ENCODE measurements around the gene ZCCHC7.

ZCCHC7 gene

GRCh38 chr9:37127018-37127417 lies 6.6 kb downstream of the ZCCHC7 start:
- Histone ChIP-seq H3K79me2 (ENCODE audit: insufficient read depth, low read length) (peaks cover 78% of the 10 kb centered on the region), H2AFZ (ENCODE audit: low read depth, low read length) (no peak overlapping the region), H3K4me3 (ENCODE audit: low read depth in 1 of 2, low read length in 2 of 2) (no peak overlapping the region), H4K20me1 (ENCODE audit: insufficient read depth, low read length) (peaks cover 4% of the 10 kb centered on the region; the same call in 1 of the 2 replicates), H3K27me3 (ENCODE audit: insufficient read depth, low read length, poor library complexity) (no peaks in the 10 kb centered on the region), H3K9me3 (ENCODE audit: insufficient read depth, low read length, severe bottlenecking) (no peaks in the 10 kb centered on the region), H3K36me3 (ENCODE audit: insufficient read depth, low read length) (peaks cover 27% of the 10 kb centered on the region), H3K27ac (ENCODE audit: low read length) (no peak overlapping the region), H3K4me2 (ENCODE audit: insufficient read depth, low read length) (peak overlapping the region; percentile 18; the same call in 1 of the 2 replicates), H3K4me1 (ENCODE audit: insufficient read depth, low read length) (peaks cover 14% of the 10 kb centered on the region), H3K9ac (ENCODE audit: low read depth, low read length) (no peak overlapping the region)
- DNase-seq (no peak), ATAC-seq (ENCODE audit: insufficient read depth, low read depth) (no peak)
- TF ChIP-seq EZH2 (IDR thresholded peaks at IDR 0.05; ENCODE audit: borderline replicate concordance, low read depth, low read length, severe bottlenecking), result no peak
- TF ChIP-seq CTCF (IDR thresholded peaks at IDR 0.05; ENCODE audit: borderline replicate concordance, extremely low read depth, low read length, poor library complexity, severe bottlenecking), result no peak

GRCh38 chr9:37128051-37128450 lies 7.7 kb downstream of the ZCCHC7 start:
- no peak overlapping the region for H3K4me2 ChIP-seq (ENCODE audit: insufficient read depth, low read length)
- H2AFZ ChIP-seq (ENCODE audit: low read depth, low read length), result no peak overlapping the region
- H3K9me3 ChIP-seq (ENCODE audit: insufficient read depth, low read length, severe bottlenecking), result no peaks in the 10 kb centered on the region
- 0 out of 2 replicates have a peak, but pooled peaks cover 4% of the 10 kb centered on the region for H4K20me1 ChIP-seq (ENCODE audit: insufficient read depth, low read length)
- no peak for TF ChIP-seq EZH2 (IDR thresholded peaks at IDR 0.05; ENCODE audit: borderline replicate concordance, low read depth, low read length, severe bottlenecking)
- TF ChIP-seq CTCF (IDR thresholded peaks at IDR 0.05; ENCODE audit: borderline replicate concordance, extremely low read depth, low read length, poor library complexity, severe bottlenecking), result no peak
- H3K9ac ChIP-seq (ENCODE audit: low read depth, low read length), result no peak overlapping the region
- H3K4me3 ChIP-seq (ENCODE audit: low read depth in 1 of 2, low read length in 2 of 2), result no peak overlapping the region
- H3K27me3 ChIP-seq (ENCODE audit: insufficient read depth, low read length, poor library complexity), result no peaks in the 10 kb centered on the region
- H3K79me2 ChIP-seq (ENCODE audit: insufficient read depth, low read length), result peaks cover 74% of the 10 kb centered on the region
- H3K27ac ChIP-seq (ENCODE audit: low read length), result no peak overlapping the region
- peaks cover 37% of the 10 kb centered on the region for H3K36me3 ChIP-seq (ENCODE audit: insufficient read depth, low read length)
- ATAC-seq (ENCODE audit: insufficient read depth, low read depth), result no peak
- no peak for DNase-seq
- H3K4me1 ChIP-seq (ENCODE audit: insufficient read depth, low read length), result peaks cover 4% of the 10 kb centered on the region

GRCh38 chr9:37134166-37134565 lies 13.8 kb downstream of the ZCCHC7 start:
- no peak overlapping the region for H2AFZ ChIP-seq (ENCODE audit: low read depth, low read length)
- no peaks in the 10 kb centered on the region for H3K9me3 ChIP-seq (ENCODE audit: insufficient read depth, low read length, severe bottlenecking)
- H3K36me3 ChIP-seq (ENCODE audit: insufficient read depth, low read length), result peaks cover 20% of the 10 kb centered on the region; the same call in 1 of the 2 replicates
- peaks cover 49% of the 10 kb centered on the region for H3K79me2 ChIP-seq (ENCODE audit: insufficient read depth, low read length)
- H4K20me1 ChIP-seq (ENCODE audit: insufficient read depth, low read length), result no peaks in the 10 kb centered on the region
- H3K4me3 ChIP-seq (ENCODE audit: low read depth in 1 of 2, low read length in 2 of 2), result no peak overlapping the region
- DNase-seq (no peak), ATAC-seq (ENCODE audit: insufficient read depth, low read depth) (no peak)
- TF ChIP-seq CTCF (IDR thresholded peaks at IDR 0.05; ENCODE audit: borderline replicate concordance, extremely low read depth, low read length, poor library complexity, severe bottlenecking) (no peak), EZH2 (IDR thresholded peaks at IDR 0.05; ENCODE audit: borderline replicate concordance, low read depth, low read length, severe bottlenecking) (no peak)
- no peak overlapping the region for H3K4me2 ChIP-seq (ENCODE audit: insufficient read depth, low read length)
- no peaks in the 10 kb centered on the region for H3K4me1 ChIP-seq (ENCODE audit: insufficient read depth, low read length)
- H3K27me3 ChIP-seq (ENCODE audit: insufficient read depth, low read length, poor library complexity), result no peaks in the 10 kb centered on the region
- H3K27ac ChIP-seq (ENCODE audit: low read length), result no peak overlapping the region
- no peak overlapping the region for H3K9ac ChIP-seq (ENCODE audit: low read depth, low read length)

- TF ChIP-seq CTCF (IDR thresholded peaks at IDR 0.05; ENCODE audit: borderline replicate concordance, extremely low read depth, low read length, poor library complexity, severe bottlenecking) (no peak), EZH2 (IDR thresholded peaks at IDR 0.05; ENCODE audit: borderline replicate concordance, low read depth, low read length, severe bottlenecking) (no peak)
- Histone ChIP-seq H3K4me2 (ENCODE audit: insufficient read depth, low read length) (no peak overlapping the region), H4K20me1 (ENCODE audit: insufficient read depth, low read length) (no peaks in the 10 kb centered on the region), H3K36me3 (ENCODE audit: insufficient read depth, low read length) (peaks cover 11% of the 10 kb centered on the region; the same call in 1 of the 2 replicates), H3K9ac (ENCODE audit: low read depth, low read length) (no peak overlapping the region), H3K27me3 (ENCODE audit: insufficient read depth, low read length, poor library complexity) (no peaks in the 10 kb centered on the region), H3K79me2 (ENCODE audit: insufficient read depth, low read length) (peaks cover 79% of the 10 kb centered on the region), H3K9me3 (ENCODE audit: insufficient read depth, low read length, severe bottlenecking) (no peaks in the 10 kb centered on the region), H3K4me1 (ENCODE audit: insufficient read depth, low read length) (peaks cover 32% of the 10 kb centered on the region), H3K4me3 (ENCODE audit: low read depth in 1 of 2, low read length in 2 of 2) (no peak overlapping the region), H2AFZ (ENCODE audit: low read depth, low read length) (no peak overlapping the region), H3K27ac (ENCODE audit: low read length) (no peak overlapping the region)
- DNase-seq (no peak), ATAC-seq (ENCODE audit: insufficient read depth, low read depth) (no peak)
Observed at GRCh38 chr9:37141015-37141414, 20.6 kb downstream of the ZCCHC7 start.

Data from DND-41 (cell line).